HepG2 (cell line): ENCODE results near the gene KIF1C. TPM values are rescaled to one million over a fixed set of nuclear protein-coding genes. Genes with fewer than 3 reads are reported as not detected.

ENCODE experiments used
- DMAP1 ChIP-seq: IDR thresholded peaks from 2 replicates; pipeline ENCODE4 v1.6.1; 2016
- GABPB1 ChIP-seq: IDR thresholded peaks from 2 replicates; pipeline ENCODE4 v1.6.1; 2016; ENCODE audit warnings: mild to moderate bottlenecking, missing genetic modification reagents, moderate library complexity, missing compliant biosample characterization
- GFI1 ChIP-seq: sonication (generic); formaldehyde crosslinking; IDR thresholded peaks from 2 replicates; pipeline ENCODE4 v1.5.0; 2020; ENCODE audit warnings: missing genetic modification reagents, mild to moderate bottlenecking, borderline replicate concordance
- HIVEP1 ChIP-seq: sonication (generic); formaldehyde crosslinking; IDR thresholded peaks from 2 replicates; pipeline ENCODE4 v1.4.0; 2020; ENCODE audit warnings: mild to moderate bottlenecking, missing genetic modification reagents
- HNF4G ChIP-seq, 2 experiments: sonication (generic) in 1 of 2; formaldehyde crosslinking in 1 of 2; IDR thresholded peaks; 2 replicates each; pipeline versions ENCODE4 v1.4.0 to v1.6.1; 2011 to 2020; ENCODE audit warnings: borderline replicate concordance in 2 of 2, low read depth in 2 of 2, mild to moderate bottlenecking in 2 of 2, low read length in 1 of 2, missing genetic modification reagents in 1 of 2, moderate library complexity in 1 of 2
- HNRNPLL ChIP-seq: fragments of 200-400 bp; formaldehyde crosslinking; IDR thresholded peaks from 2 replicates; pipeline ENCODE4 v1.6.1; 2017; ENCODE audit warnings: mild to moderate bottlenecking, low read depth, low read length; ENCODE audit not compliant: poor library complexity, severe bottlenecking
- MAFK ChIP-seq, 2 experiments: IDR thresholded peaks in 1 of 2; conservative IDR thresholded peaks in 1 of 2; 2 replicates each; pipeline ENCODE4 v1.6.1; 2011; ENCODE audit warnings: improper control_type of control experiment in 2 of 2, low read length in 2 of 2
- NCOA2 ChIP-seq: sonication (generic); formaldehyde crosslinking; IDR thresholded peaks from 2 replicates; pipeline ENCODE4 v1.8.0; 2022; ENCODE audit warnings: inconsistent platforms
- NFYC ChIP-seq: IDR thresholded peaks from 2 replicates; pipeline ENCODE4 v1.6.1; 2016; ENCODE audit warnings: missing genetic modification reagents, missing compliant biosample characterization
- POGK ChIP-seq: sonication (generic); formaldehyde crosslinking; conservative IDR thresholded peaks from 2 replicates; pipeline ENCODE4 v1.8.0; 2022; ENCODE audit warnings: mild to moderate bottlenecking, moderate library complexity, missing genetic modification reagents
- RFX1 ChIP-seq: fragments of 450-650 bp; IDR thresholded peaks from 2 replicates; pipeline ENCODE4 v1.6.1; 2017
- SATB2 ChIP-seq: sonication (generic); formaldehyde crosslinking; IDR thresholded peaks from 2 replicates; pipeline ENCODE4 v1.5.0; 2020; ENCODE audit warnings: missing genetic modification reagents
- SOX6 ChIP-seq, 2 experiments: fragments of 450-650 bp in 1 of 2; sonication (generic) in 1 of 2; formaldehyde crosslinking in 1 of 2; IDR thresholded peaks; 2 replicates each; pipeline versions ENCODE4 v1.4.0 to v1.6.1; 2017 to 2020; ENCODE audit warnings: antibody characterized with exemption in 1 of 2, mild to moderate bottlenecking in 1 of 2, missing genetic modification reagents in 1 of 2
- TCF12 ChIP-seq, 2 experiments: fragments of 450-650 bp in 1 of 2; sonication (generic) in 1 of 2; formaldehyde crosslinking in 1 of 2; IDR thresholded peaks; 2 replicates each; pipeline versions ENCODE4 v1.6.1 to v1.8.0; 2017 to 2022; ENCODE audit warnings: antibody characterized with exemption in 1 of 2, mild to moderate bottlenecking in 1 of 2, missing genetic modification reagents in 1 of 2, moderate library complexity in 1 of 2
- ZFP91 ChIP-seq: sonication (generic); formaldehyde crosslinking; IDR thresholded peaks from 2 replicates; pipeline ENCODE4 v1.9.0; 2022; ENCODE audit warnings: missing genetic modification reagents, mild to moderate bottlenecking, borderline replicate concordance
- ZKSCAN5 ChIP-seq: sonication (generic); formaldehyde crosslinking; IDR thresholded peaks from 2 replicates; pipeline ENCODE4 v1.5.1; 2020; ENCODE audit warnings: mild to moderate bottlenecking, missing genetic modification reagents
- ZNF296 ChIP-seq: sonication (generic); formaldehyde crosslinking; conservative IDR thresholded peaks from 2 replicates; pipeline ENCODE4 v1.5.0; 2020; ENCODE audit warnings: mild to moderate bottlenecking, missing genetic modification reagents
- ZNF883 ChIP-seq: sonication (generic); formaldehyde crosslinking; IDR thresholded peaks from 2 replicates; pipeline ENCODE4 v1.5.1; 2020; ENCODE audit warnings: mild to moderate bottlenecking, missing genetic modification reagents; ENCODE audit errors: not compliant biosample characterization
- ZSCAN25 ChIP-seq: sonication (generic); formaldehyde crosslinking; IDR thresholded peaks from 2 replicates; pipeline ENCODE4 v1.8.0; 2022; ENCODE audit warnings: mild to moderate bottlenecking, missing genetic modification reagents
- polyA plus RNA-seq, 8 experiments: library from polyadenylated mRNA; depleted of rRNA in 3 of 8; stranded (reverse) in 7 of 8; unstranded in 1 of 8; fragments of >200 nt; fragmentation: Illumina TruSeq in 4 of 8; extraction: Trizol in 4 of 8; gene quantifications; 2 replicates each; pipeline versions ENCODE4 v1.2.1 to v1.2.3, GENCODE V29; 2011 to 2016; ENCODE audit warnings: low read depth in 4 of 8, missing spikeins in 1 of 8, mixed read lengths in 1 of 8; ENCODE audit not compliant: insufficient read depth in 1 of 8
- total RNA-seq, 5 experiments: library from RNA; depleted of rRNA; stranded (reverse); fragments of >200 nt; fragmentation: Illumina TruSeq; extraction: Trizol; gene quantifications; 2 replicates each; pipeline ENCODE4 v1.2.3, GENCODE V29; 2016; ENCODE audit warnings: low read depth in 1 of 5
- TF ChIP-seq, protein P1 (sequence below), 2 experiments: sonication (generic) in 1 of 2; formaldehyde crosslinking in 1 of 2; IDR thresholded peaks; 2 replicates each; pipeline versions ENCODE4 v1.4.0 to v1.6.1; 2016 to 2020; ENCODE audit warnings: borderline replicate concordance in 1 of 2, low read depth in 1 of 2, mild to moderate bottlenecking in 1 of 2, missing genetic modification reagents in 1 of 2

Gene KIF1C
- total and polyA plus RNA-seq, 2 of the 13 experiments (the other 11 are each of a cell fraction or from before 2014, with no cell fraction given) = 70.0 to 104 TPM

GRCh38 chr17:4998732-4999429, 1.1 kb downstream of the KIF1C start (continued):
- TF ChIP-seq ZNF883 (CRISPR knock-in tag) (no peak), ZFP91 (peak; percentile 60), GABPB1 (peak; percentile 61), RFX1 (no peak), HNF4G (IDR thresholded peaks at IDR 0.05; ENCODE audit: borderline replicate concordance, low read depth, low read length) (peak; percentile 96), HNF4G (CRISPR knock-in tag; IDR thresholded peaks at IDR 0.05; ENCODE audit: borderline replicate concordance, low read depth) (peak; percentile 89), ZKSCAN5 (CRISPR knock-in tag) (no peak), HIVEP1 (CRISPR knock-in tag) (peak; percentile 33; the same call in 1 of the 2 replicates), SOX6 (IDR thresholded peaks at IDR 0.05) (no peak), SOX6 (CRISPR knock-in tag; IDR thresholded peaks at IDR 0.05) (peak; percentile 87), GFI1 (CRISPR knock-in tag) (no peak; the same call in 1 of the 2 replicates), MAFK (conservative IDR thresholded peaks at IDR 0.05 in 1 of 2, IDR thresholded peaks at IDR 0.05 in 1 of 2; ENCODE audit: low read length in 2 of 2) (no peak), DMAP1 (CRISPR knock-in tag) (peak; percentile 76), TCF12 (IDR thresholded peaks at IDR 0.05) (no peak), TCF12 (CRISPR knock-in tag; IDR thresholded peaks at IDR 0.05) (peak; percentile 45; the same call in 1 of the 2 replicates), HNRNPLL (peak; percentile 24), ZNF296 (CRISPR knock-in tag) (no peak), SATB2 (CRISPR knock-in tag) (no peak), POGK (CRISPR knock-in tag) (0 out of 2 replicates have a peak, but pooled peaks have one; percentile 43), ZSCAN25 (CRISPR knock-in tag) (no peak), NCOA2 (CRISPR knock-in tag) (peak; percentile 65), NFYC (CRISPR knock-in tag) (no peak)
- TF ChIP-seq, protein P1, sequence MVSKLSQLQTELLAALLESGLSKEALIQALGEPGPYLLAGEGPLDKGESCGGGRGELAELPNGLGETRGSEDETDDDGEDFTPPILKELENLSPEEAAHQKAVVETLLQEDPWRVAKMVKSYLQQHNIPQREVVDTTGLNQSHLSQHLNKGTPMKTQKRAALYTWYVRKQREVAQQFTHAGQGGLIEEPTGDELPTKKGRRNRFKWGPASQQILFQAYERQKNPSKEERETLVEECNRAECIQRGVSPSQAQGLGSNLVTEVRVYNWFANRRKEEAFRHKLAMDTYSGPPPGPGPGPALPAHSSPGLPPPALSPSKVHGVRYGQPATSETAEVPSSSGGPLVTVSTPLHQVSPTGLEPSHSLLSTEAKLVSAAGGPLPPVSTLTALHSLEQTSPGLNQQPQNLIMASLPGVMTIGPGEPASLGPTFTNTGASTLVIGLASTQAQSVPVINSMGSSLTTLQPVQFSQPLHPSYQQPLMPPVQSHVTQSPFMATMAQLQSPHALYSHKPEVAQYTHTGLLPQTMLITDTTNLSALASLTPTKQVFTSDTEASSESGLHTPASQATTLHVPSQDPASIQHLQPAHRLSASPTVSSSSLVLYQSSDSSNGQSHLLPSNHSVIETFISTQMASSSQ (IDR thresholded peaks at IDR 0.05; ENCODE audit: low read depth) = no peak; the same call in 1 of the 2 replicates
- TF ChIP-seq, protein P1 (CRISPR knock-in tag; IDR thresholded peaks at IDR 0.05; ENCODE audit: borderline replicate concordance) = peak; percentile 57; the same call in 1 of the 2 replicates
